GM23338 (cell line): ENCODE results near the gene GNRH2. TPM values are rescaled to one million over a fixed set of nuclear protein-coding genes. Genes with fewer than 3 reads are reported as not detected.

Experiments used
- ATAC-seq: fragments of 200-7000 bp; cut with Tn5 transposase; 3 replicates; pipeline ENCODE4 v1.9.1; 2020
- DNase-seq: peaks from one replicate; pipeline ENCODE4 v3.0.0-alpha.2; 2015; ENCODE audit warnings: low spot score
- H2AFZ ChIP-seq: fragments of 200-600 bp; sonication (generic); 2 replicates; pipeline ENCODE4 v1.8.0; 2016; ENCODE audit warnings: antibody characterized with exemption, mild to moderate bottlenecking, moderate library complexity
- H3F3A ChIP-seq: fragments of 200-600 bp; sonication (generic); replicated peaks from 2 replicates; pipeline ENCODE4 v1.8.0; 2017; ENCODE audit warnings: antibody characterized with exemption, mixed run types, low read depth
- H3K27ac ChIP-seq: fragments of 200-600 bp; sonication (generic); 2 replicates; pipeline ENCODE4 v1.6.1; 2016; ENCODE audit warnings: low read depth
- H3K27me3 ChIP-seq: fragments of 200-600 bp; sonication (generic); 2 replicates; pipeline ENCODE4 v1.8.0; 2016; ENCODE audit warnings: mild to moderate bottlenecking, mixed run types, moderate library complexity; ENCODE audit not compliant: insufficient read depth
- H3K36me3 ChIP-seq: fragments of 200-600 bp; sonication (generic); 2 replicates; pipeline ENCODE4 v1.8.0; 2016; ENCODE audit warnings: mild to moderate bottlenecking; ENCODE audit not compliant: insufficient read depth
- H3K4me1 ChIP-seq: fragments of 200-600 bp; sonication (generic); 2 replicates; pipeline ENCODE4 v1.8.0; 2016; ENCODE audit warnings: mild to moderate bottlenecking, moderate library complexity; ENCODE audit not compliant: insufficient read depth
- H3K4me2 ChIP-seq: fragments of 200-600 bp; sonication (generic); 2 replicates; pipeline ENCODE4 v1.7.1; 2017; ENCODE audit warnings: mixed run types
- H3K4me3 ChIP-seq: fragments of 200-600 bp; sonication (generic); 2 replicates; pipeline ENCODE4 v1.6.1; 2016; ENCODE audit warnings: mixed run types
- H3K79me2 ChIP-seq: fragments of 200-600 bp; sonication (generic); replicated peaks from 2 replicates; pipeline ENCODE4 v1.8.0; 2017; ENCODE audit warnings: mild to moderate bottlenecking; ENCODE audit not compliant: insufficient read depth
- H3K9me2 ChIP-seq: fragments of 200-600 bp; sonication (generic); 2 replicates; pipeline ENCODE4 v1.8.0; 2017; ENCODE audit not compliant: insufficient read depth
- H4K20me1 ChIP-seq: fragments of 200-600 bp; sonication (generic); replicated peaks from 2 replicates; pipeline ENCODE4 v1.8.0; 2017; ENCODE audit warnings: mild to moderate bottlenecking; ENCODE audit not compliant: insufficient read depth
- H3K27ac Mint-ChIP-seq: 2 replicates; pipeline ENCODE4 v1.8.0; 2020; ENCODE audit warnings: inconsistent platforms, mild to moderate bottlenecking, moderate library complexity, mixed read lengths
- H3K27me3 Mint-ChIP-seq: 3 replicates; pipeline ENCODE4 v1.8.0; 2022; ENCODE audit warnings: low read depth, mild to moderate bottlenecking, moderate library complexity, mixed read lengths, inconsistent platforms; ENCODE audit not compliant: insufficient read depth, poor library complexity
- H3K36me3 Mint-ChIP-seq: 3 replicates; pipeline ENCODE4 v1.8.0; 2021; ENCODE audit warnings: low read depth, mild to moderate bottlenecking, inconsistent platforms, moderate library complexity, mixed read lengths
- H3K4me1 Mint-ChIP-seq: 3 replicates; pipeline ENCODE4 v1.8.0; 2020; ENCODE audit warnings: mild to moderate bottlenecking, inconsistent platforms, mixed read lengths
- H3K4me3 Mint-ChIP-seq: 3 replicates; pipeline ENCODE4 v1.8.0; 2021; ENCODE audit warnings: moderate library complexity, mild to moderate bottlenecking, inconsistent platforms, mixed read lengths
- H3K9me3 Mint-ChIP-seq: 3 replicates; pipeline ENCODE4 v1.8.0; 2020; ENCODE audit warnings: moderate library complexity, mild to moderate bottlenecking, inconsistent platforms, mixed read lengths
- CREB1 ChIP-seq: fragments of 250-450 bp; sonication (Bioruptor Pico); IDR thresholded peaks from 2 replicates; pipeline ENCODE4 v1.5.0; 2020; ENCODE audit warnings: low read depth, mild to moderate bottlenecking, moderate library complexity
- ETS1 ChIP-seq: IDR thresholded peaks from 2 replicates; pipeline ENCODE4 v1.6.1; 2016; ENCODE audit warnings: antibody characterized with exemption
- EZH2 ChIP-seq: fragments of 200-600 bp; sonication (generic); IDR thresholded peaks from one replicate; pipeline ENCODE4 v1.8.0; 2017; ENCODE audit warnings: antibody characterized with exemption, mild to moderate bottlenecking, low read depth; ENCODE audit not compliant: unreplicated experiment
- JUNB ChIP-seq: IDR thresholded peaks from one replicate; pipeline ENCODE4 v1.6.1; 2016; ENCODE audit warnings: antibody characterized with exemption; ENCODE audit not compliant: unreplicated experiment
- NANOG ChIP-seq: IDR thresholded peaks from 2 replicates; pipeline ENCODE4 v1.6.1; 2016; ENCODE audit warnings: antibody characterized with exemption, borderline replicate concordance
- POLR2AphosphoS5 ChIP-seq: IDR thresholded peaks from 2 replicates; pipeline ENCODE4 v1.6.1; 2016; ENCODE audit warnings: antibody characterized with exemption, low read depth
- ZNF331 ChIP-seq: fragments of 250-450 bp; sonication (Bioruptor Pico); IDR thresholded peaks from 2 replicates; pipeline ENCODE4 v1.5.0; 2020; ENCODE audit warnings: low read depth, mild to moderate bottlenecking, moderate library complexity
- polyA plus RNA-seq: library from polyadenylated mRNA; unstranded; fragments of >200 nt; fragmentation: Nextera tagmentation; extraction: Ambion mirVana; gene quantifications from 2 replicates; pipeline ENCODE4 v1.2.1, GENCODE V29; 2016
- total RNA-seq: library from RNA; depleted of rRNA; stranded (reverse); fragments of >200 nt; shearing (Covaris generic); gene quantifications from 2 replicates; pipeline ENCODE4 v1.2.3, GENCODE V29; 2014
- TF ChIP-seq, protein P1 (sequence below), 2 experiments: fragments of 200-600 bp in 1 of 2; sonication (generic) in 1 of 2; conservative IDR thresholded peaks; 2 replicates each; pipeline versions ENCODE4 v1.5.1 to v1.6.1; 2016 to 2017; ENCODE audit warnings: antibody characterized with exemption in 2 of 2, low read depth in 2 of 2, mild to moderate bottlenecking in 2 of 2, moderate library complexity in 1 of 2
- TF ChIP-seq, protein P2 (sequence below): IDR thresholded peaks from one replicate; pipeline ENCODE4 v1.6.1; 2018; ENCODE audit warnings: antibody characterized with exemption; ENCODE audit not compliant: unreplicated experiment

GNRH2 gene
- total and polyA plus RNA-seq, 2 experiments from 2014 or later = not detected

DNA sequence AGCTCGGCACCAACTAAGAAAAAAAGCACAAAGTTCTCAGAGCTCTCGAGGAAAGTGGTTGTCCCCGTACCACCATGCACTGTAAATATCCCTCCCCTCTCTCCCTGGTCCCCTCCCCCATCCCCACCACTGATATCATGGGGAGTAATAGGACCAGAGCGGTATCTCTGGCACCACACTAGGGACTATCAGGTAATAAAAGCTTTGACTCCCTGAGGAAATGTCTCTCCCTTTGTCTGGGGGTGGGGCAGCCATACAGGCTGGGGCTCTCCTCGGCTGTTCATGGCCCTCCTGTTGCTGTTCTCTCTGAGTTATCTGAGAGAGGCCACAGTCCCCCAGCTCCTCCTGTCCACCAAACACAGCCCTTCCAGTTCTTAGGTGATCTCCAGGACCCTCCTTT is 5.0 kb upstream of the GNRH2 start (continued):
- no peak for TF ChIP-seq CREB1 (CRISPR knock-in tag)
- no peak for TF ChIP-seq ZNF331
- TF ChIP-seq, protein P1, sequence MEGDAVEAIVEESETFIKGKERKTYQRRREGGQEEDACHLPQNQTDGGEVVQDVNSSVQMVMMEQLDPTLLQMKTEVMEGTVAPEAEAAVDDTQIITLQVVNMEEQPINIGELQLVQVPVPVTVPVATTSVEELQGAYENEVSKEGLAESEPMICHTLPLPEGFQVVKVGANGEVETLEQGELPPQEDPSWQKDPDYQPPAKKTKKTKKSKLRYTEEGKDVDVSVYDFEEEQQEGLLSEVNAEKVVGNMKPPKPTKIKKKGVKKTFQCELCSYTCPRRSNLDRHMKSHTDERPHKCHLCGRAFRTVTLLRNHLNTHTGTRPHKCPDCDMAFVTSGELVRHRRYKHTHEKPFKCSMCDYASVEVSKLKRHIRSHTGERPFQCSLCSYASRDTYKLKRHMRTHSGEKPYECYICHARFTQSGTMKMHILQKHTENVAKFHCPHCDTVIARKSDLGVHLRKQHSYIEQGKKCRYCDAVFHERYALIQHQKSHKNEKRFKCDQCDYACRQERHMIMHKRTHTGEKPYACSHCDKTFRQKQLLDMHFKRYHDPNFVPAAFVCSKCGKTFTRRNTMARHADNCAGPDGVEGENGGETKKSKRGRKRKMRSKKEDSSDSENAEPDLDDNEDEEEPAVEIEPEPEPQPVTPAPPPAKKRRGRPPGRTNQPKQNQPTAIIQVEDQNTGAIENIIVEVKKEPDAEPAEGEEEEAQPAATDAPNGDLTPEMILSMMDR (conservative IDR thresholded peaks at IDR 0.05; ENCODE audit: low read depth in 2 of 2) = no peak
- no peak for TF ChIP-seq JUNB
- no peak for TF ChIP-seq ETS1
- no peak for TF ChIP-seq EZH2
- TF ChIP-seq, protein P2, sequence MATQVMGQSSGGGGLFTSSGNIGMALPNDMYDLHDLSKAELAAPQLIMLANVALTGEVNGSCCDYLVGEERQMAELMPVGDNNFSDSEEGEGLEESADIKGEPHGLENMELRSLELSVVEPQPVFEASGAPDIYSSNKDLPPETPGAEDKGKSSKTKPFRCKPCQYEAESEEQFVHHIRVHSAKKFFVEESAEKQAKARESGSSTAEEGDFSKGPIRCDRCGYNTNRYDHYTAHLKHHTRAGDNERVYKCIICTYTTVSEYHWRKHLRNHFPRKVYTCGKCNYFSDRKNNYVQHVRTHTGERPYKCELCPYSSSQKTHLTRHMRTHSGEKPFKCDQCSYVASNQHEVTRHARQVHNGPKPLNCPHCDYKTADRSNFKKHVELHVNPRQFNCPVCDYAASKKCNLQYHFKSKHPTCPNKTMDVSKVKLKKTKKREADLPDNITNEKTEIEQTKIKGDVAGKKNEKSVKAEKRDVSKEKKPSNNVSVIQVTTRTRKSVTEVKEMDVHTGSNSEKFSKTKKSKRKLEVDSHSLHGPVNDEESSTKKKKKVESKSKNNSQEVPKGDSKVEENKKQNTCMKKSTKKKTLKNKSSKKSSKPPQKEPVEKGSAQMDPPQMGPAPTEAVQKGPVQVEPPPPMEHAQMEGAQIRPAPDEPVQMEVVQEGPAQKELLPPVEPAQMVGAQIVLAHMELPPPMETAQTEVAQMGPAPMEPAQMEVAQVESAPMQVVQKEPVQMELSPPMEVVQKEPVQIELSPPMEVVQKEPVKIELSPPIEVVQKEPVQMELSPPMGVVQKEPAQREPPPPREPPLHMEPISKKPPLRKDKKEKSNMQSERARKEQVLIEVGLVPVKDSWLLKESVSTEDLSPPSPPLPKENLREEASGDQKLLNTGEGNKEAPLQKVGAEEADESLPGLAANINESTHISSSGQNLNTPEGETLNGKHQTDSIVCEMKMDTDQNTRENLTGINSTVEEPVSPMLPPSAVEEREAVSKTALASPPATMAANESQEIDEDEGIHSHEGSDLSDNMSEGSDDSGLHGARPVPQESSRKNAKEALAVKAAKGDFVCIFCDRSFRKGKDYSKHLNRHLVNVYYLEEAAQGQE = no peak

DNA sequence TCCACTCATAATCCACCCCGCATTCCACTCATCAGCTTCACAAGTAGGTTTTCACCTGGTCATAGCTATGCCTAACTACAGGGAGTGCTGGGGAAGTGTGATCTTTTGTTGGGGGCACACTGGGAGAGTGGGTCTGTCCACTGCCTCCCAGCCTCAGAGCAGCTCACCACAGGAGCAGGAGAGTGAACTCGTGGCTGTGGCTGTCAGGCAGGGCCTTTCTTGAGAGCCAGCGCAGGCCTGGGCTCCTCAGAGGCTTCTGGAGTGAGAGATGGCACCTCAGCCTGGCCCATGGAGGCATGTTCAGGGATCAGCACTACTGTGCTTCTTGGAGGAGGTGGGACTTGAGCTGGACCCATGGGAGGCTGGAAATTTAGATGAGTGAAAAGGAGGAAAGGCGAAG is 4.0 kb upstream of the GNRH2 start:
- no peak for ATAC-seq
- H3K4me1 Mint-ChIP-seq = peaks cover 14% of the 10 kb centered on the region
- TF ChIP-seq JUNB (no peak), ETS1 (no peak), CREB1 (CRISPR knock-in tag) (no peak), NANOG (no peak), ZNF331 (no peak), POLR2AphosphoS5 (no peak)
- TF ChIP-seq, protein P1 (conservative IDR thresholded peaks at IDR 0.05; ENCODE audit: low read depth in 2 of 2) = no peak

More for the DNA sequence above, 4.0 kb upstream of the GNRH2 start:
- Mint-ChIP-seq H3K27me3 (peaks cover 16% of the 10 kb centered on the region), H3K36me3 (peaks cover 51% of the 10 kb centered on the region), H3K27ac (no peak overlapping the region), H3K9me3 (no peaks in the 10 kb centered on the region; the same call in 2 of the 3 replicates), H3K4me3 (no peak overlapping the region)
- peaks cover 17% of the 10 kb centered on the region for H3K4me1 ChIP-seq
- no peaks in the 10 kb centered on the region for H3F3A ChIP-seq
- H3K9me2 ChIP-seq = peaks cover 4% of the 10 kb centered on the region; the same call in 1 of the 2 replicates
- H3K79me2 ChIP-seq = no peaks in the 10 kb centered on the region
- no peak overlapping the region for H2AFZ ChIP-seq
- peaks cover 3% of the 10 kb centered on the region; the same call in 1 of the 2 replicates for H3K36me3 ChIP-seq
- H3K4me2 ChIP-seq = no peak overlapping the region
- H3K4me3 ChIP-seq = no peak overlapping the region
- H3K27ac ChIP-seq = no peak overlapping the region
- 0 out of 2 replicates have a peak, but pooled peaks cover 3% of the 10 kb centered on the region for H4K20me1 ChIP-seq
- H3K27me3 ChIP-seq = no peaks in the 10 kb centered on the region
- DNase-seq = no peak
